MG63 (cell line): ENCODE data around the gene TRAF1. TPM values are rescaled to one million over a fixed set of nuclear protein-coding genes. Genes with fewer than 3 reads are reported as not detected.

ENCODE experiments used
- DNase-seq: peaks from one replicate; pipeline ENCODE4 v3.0.0-alpha.2; 2020
- H3K27me3 ChIP-seq: fragments of 250-450 bp; sonication (Bioruptor Pico); 2 replicates; pipeline ENCODE4 v1.5.1; 2020; ENCODE audit warnings: mild to moderate bottlenecking, moderate library complexity
- H3K36me3 ChIP-seq: fragments of 250-450 bp; sonication (Bioruptor Pico); 2 replicates; pipeline ENCODE4 v1.5.1; 2020; ENCODE audit warnings: mild to moderate bottlenecking, moderate library complexity
- H3K4me3 ChIP-seq: fragments of 250-450 bp; sonication (Bioruptor Pico); 2 replicates; pipeline ENCODE4 v1.5.1; 2020; ENCODE audit warnings: mild to moderate bottlenecking, moderate library complexity
- H3K9me3 ChIP-seq: fragments of 250-450 bp; sonication (Bioruptor Pico); 2 replicates; pipeline ENCODE4 v1.5.1; 2020; ENCODE audit warnings: mild to moderate bottlenecking, moderate library complexity
- total RNA-seq: library from RNA; depleted of rRNA; stranded (reverse); fragments of >200 nt; shearing (Covaris generic); gene quantifications from 2 replicates; pipeline ENCODE4 v1.2.3, GENCODE V29; 2014; ENCODE audit warnings: low replicate concordance

TRAF1 gene
- total RNA-seq, 1 experiment from 2014 or later = 0.79 TPM

- Histone ChIP-seq H3K36me3 (no peaks in the 10 kb centered on the region), H3K9me3 (no peaks in the 10 kb centered on the region), H3K4me3 (no peak overlapping the region), H3K27me3 (no peaks in the 10 kb centered on the region)
- DNase-seq = no peak
Observed at GRCh38 chr9:120944948-120945347, 18.4 kb upstream of the TRAF1 start.

- Histone ChIP-seq H3K36me3 (no peaks in the 10 kb centered on the region), H3K27me3 (no peaks in the 10 kb centered on the region), H3K9me3 (no peaks in the 10 kb centered on the region), H3K4me3 (no peak overlapping the region)
- no peak for DNase-seq
Observed at GRCh38 chr9:120944434-120944843, 17.8 kb upstream of the TRAF1 start.

- DNase-seq = peak; percentile 44
- Histone ChIP-seq H3K9me3 (no peaks in the 10 kb centered on the region), H3K27me3 (no peaks in the 10 kb centered on the region), H3K4me3 (no peak overlapping the region), H3K36me3 (no peaks in the 10 kb centered on the region)
Observed at GRCh38 chr9:120942186-120943001, 15.8 kb upstream of the TRAF1 start.

- no peak overlapping the region for H3K4me3 ChIP-seq
- H3K9me3 ChIP-seq = no peaks in the 10 kb centered on the region
- peak; percentile 78 for DNase-seq
- H3K27me3 ChIP-seq = no peaks in the 10 kb centered on the region
- no peaks in the 10 kb centered on the region for H3K36me3 ChIP-seq
Observed at GRCh38 chr9:120941046-120941770, 14.6 kb upstream of the TRAF1 start.

GRCh38 chr9:120940573-120940972 lies 14.0 kb upstream of the TRAF1 start:
- no peak for DNase-seq
- H3K9me3 ChIP-seq = no peaks in the 10 kb centered on the region
- H3K36me3 ChIP-seq = no peaks in the 10 kb centered on the region
- H3K27me3 ChIP-seq = no peaks in the 10 kb centered on the region
- H3K4me3 ChIP-seq = no peak overlapping the region

- Histone ChIP-seq H3K4me3 (no peak overlapping the region), H3K9me3 (no peaks in the 10 kb centered on the region), H3K27me3 (no peaks in the 10 kb centered on the region), H3K36me3 (no peaks in the 10 kb centered on the region)
- no peak for DNase-seq
Observed at GRCh38 chr9:120938851-120939250, 12.3 kb upstream of the TRAF1 start.

- Histone ChIP-seq H3K9me3 (no peaks in the 10 kb centered on the region), H3K36me3 (no peaks in the 10 kb centered on the region), H3K27me3 (no peaks in the 10 kb centered on the region), H3K4me3 (no peak overlapping the region)
- DNase-seq = peak; percentile 69
Observed at GRCh38 chr9:120937596-120937995, 11.0 kb upstream of the TRAF1 start.

GRCh38 chr9:120937127-120937526 lies 10.5 kb upstream of the TRAF1 start:
- no peak overlapping the region for H3K4me3 ChIP-seq
- no peaks in the 10 kb centered on the region for H3K36me3 ChIP-seq
- no peaks in the 10 kb centered on the region for H3K9me3 ChIP-seq
- no peaks in the 10 kb centered on the region for H3K27me3 ChIP-seq
- peak; percentile 80 for DNase-seq

- H3K9me3 ChIP-seq = no peaks in the 10 kb centered on the region
- no peaks in the 10 kb centered on the region for H3K36me3 ChIP-seq
- no peaks in the 10 kb centered on the region for H3K27me3 ChIP-seq
- DNase-seq = no peak
- H3K4me3 ChIP-seq = no peak overlapping the region
Observed at GRCh38 chr9:120936764-120937122, 10.1 kb upstream of the TRAF1 start.

GRCh38 chr9:120936011-120936763 lies 9.6 kb upstream of the TRAF1 start:
- H3K4me3 ChIP-seq = peak overlapping the region; percentile 17
- no peaks in the 10 kb centered on the region for H3K27me3 ChIP-seq
- H3K36me3 ChIP-seq = no peaks in the 10 kb centered on the region
- peak; percentile 93 for DNase-seq
- H3K9me3 ChIP-seq = no peaks in the 10 kb centered on the region

- Histone ChIP-seq H3K9me3 (no peaks in the 10 kb centered on the region), H3K4me3 (no peak overlapping the region), H3K27me3 (no peaks in the 10 kb centered on the region), H3K36me3 (no peaks in the 10 kb centered on the region)
- DNase-seq = peak; percentile 96
Observed at GRCh38 chr9:120935383-120935857, 8.8 kb upstream of the TRAF1 start.

- no peaks in the 10 kb centered on the region for H3K27me3 ChIP-seq
- DNase-seq = no peak
- H3K4me3 ChIP-seq = no peak overlapping the region
Observed at GRCh38 chr9:120934281-120934680, 7.7 kb upstream of the TRAF1 start.

GRCh38 chr9:120933310-120934055 lies 6.9 kb upstream of the TRAF1 start:
- H3K36me3 ChIP-seq = no peaks in the 10 kb centered on the region
- no peaks in the 10 kb centered on the region for H3K9me3 ChIP-seq
- no peak overlapping the region for H3K4me3 ChIP-seq
- no peaks in the 10 kb centered on the region for H3K27me3 ChIP-seq
- DNase-seq = no peak

More at GRCh38 chr9:120934281-120934680, 7.7 kb upstream of the TRAF1 start:
- Histone ChIP-seq H3K9me3 (no peaks in the 10 kb centered on the region), H3K36me3 (no peaks in the 10 kb centered on the region)

- no peak for DNase-seq
- Histone ChIP-seq H3K9me3 (no peaks in the 10 kb centered on the region), H3K36me3 (no peaks in the 10 kb centered on the region), H3K4me3 (no peak overlapping the region), H3K27me3 (no peaks in the 10 kb centered on the region)
Observed at GRCh38 chr9:120932086-120932823, 5.7 kb upstream of the TRAF1 start.

GRCh38 chr9:120931231-120932085 lies 4.9 kb upstream of the TRAF1 start:
- peak; percentile 60 for DNase-seq
- Histone ChIP-seq H3K9me3 (no peaks in the 10 kb centered on the region), H3K4me3 (no peak overlapping the region), H3K27me3 (no peaks in the 10 kb centered on the region), H3K36me3 (no peaks in the 10 kb centered on the region)
